Activated CD8-positive, alpha-beta T cell treated with anti-CD3 and anti-CD28 coated beads for 36 hours (primary cell): ENCODE measurements around the gene ARSB. TPM values are rescaled to one million over a fixed set of nuclear protein-coding genes. Genes with fewer than 3 reads are reported as not detected.

Source experiments
- ATAC-seq: fragments of 200-7000 bp; cut with Tn5 transposase; one replicate; pipeline ENCODE4 v1.10.0; 2021; ENCODE audit warnings: mild to moderate bottlenecking, moderate library complexity
- CTCF ChIA-PET: fragments of 350-600 bp; sonication (Branson Sonifier 250); formaldehyde crosslinking; loops from one replicate; lab custom pipeline; 2021; ENCODE audit warnings: antibody characterized with exemption; lab: Charles Lee
- POLR2A ChIA-PET: fragments of 350-600 bp; sonication (Branson Sonifier 250); formaldehyde crosslinking; loops from one replicate; lab custom pipeline; 2021; ENCODE audit warnings: antibody characterized with exemption; lab: Charles Lee
- DNase-seq: peaks from one replicate; pipeline ENCODE4 v3.0.0-alpha.2; 2020
- H3K27ac Mint-ChIP-seq: one replicate; pipeline ENCODE4 v1.8.0; 2021; ENCODE audit warnings: mild to moderate bottlenecking, mixed read lengths
- H3K27me3 Mint-ChIP-seq: one replicate; pipeline ENCODE4 v1.8.0; 2021; ENCODE audit warnings: mixed read lengths
- H3K36me3 Mint-ChIP-seq: one replicate; pipeline ENCODE4 v1.8.0; 2021; ENCODE audit warnings: low read depth, mixed read lengths
- H3K4me1 Mint-ChIP-seq: one replicate; pipeline ENCODE4 v1.8.0; 2021; ENCODE audit warnings: low read depth, mixed read lengths
- H3K4me3 Mint-ChIP-seq: one replicate; pipeline ENCODE4 v1.8.0; 2021; ENCODE audit warnings: mild to moderate bottlenecking, moderate library complexity, mixed read lengths
- H3K9me3 Mint-ChIP-seq: one replicate; pipeline ENCODE4 v1.8.0; 2021; ENCODE audit warnings: mixed read lengths
- CTCF ChIP-seq: fragments of 200-600 bp; IDR thresholded peaks from one replicate; pipeline ENCODE4 v1.8.0; 2022; ENCODE audit warnings: antibody characterized with exemption, mild to moderate bottlenecking
- intact Hi-C: fragments of 100-400 bp; cut with micrococcal nuclease; formaldehyde crosslinking; loops from one replicate; pipeline ENCODE4 v1.10.0; 2022
- total RNA-seq, 2 experiments: library from RNA; stranded (reverse); gene quantifications; one replicate each; pipeline ENCODE4 v1.2.3, GENCODE V29; 2021

Gene ARSB
- total RNA-seq, 2 experiments from 2014 or later = 8.8 to 9.1 TPM

- ATAC-seq (no peak), DNase-seq (no peak)
- H3K36me3 Mint-ChIP-seq = no peaks in the 10 kb centered on the region
- peaks cover under 1% of the 10 kb centered on the region for H3K27me3 Mint-ChIP-seq
- no peak for TF ChIP-seq CTCF
- no peak overlapping the region for H3K4me3 Mint-ChIP-seq
- H3K27ac Mint-ChIP-seq = no peak overlapping the region
- no peaks in the 10 kb centered on the region for H3K9me3 Mint-ChIP-seq
- no peaks in the 10 kb centered on the region for H3K4me1 Mint-ChIP-seq
- intact Hi-C loops = no loop called here
- CTCF ChIA-PET = no interaction called here
- POLR2A ChIA-PET = no interaction called here
Observed at GRCh38 chr5:78750281-78750680, 234.8 kb downstream of the ARSB start.

- no peaks in the 10 kb centered on the region for H3K4me1 Mint-ChIP-seq
- H3K27ac Mint-ChIP-seq = no peak overlapping the region
- ChIA-PET CTCF (no interaction called here), POLR2A (no interaction called here)
- DNase-seq (no peak), ATAC-seq (no peak)
- H3K9me3 Mint-ChIP-seq = no peaks in the 10 kb centered on the region
- intact Hi-C loops = no loop called here
- no peak for TF ChIP-seq CTCF
- no peak overlapping the region for H3K4me3 Mint-ChIP-seq
- peaks cover 4% of the 10 kb centered on the region for H3K27me3 Mint-ChIP-seq
- no peaks in the 10 kb centered on the region for H3K36me3 Mint-ChIP-seq
Observed at GRCh38 chr5:78747705-78748359, 237.3 kb downstream of the ARSB start.

- DNase-seq (no peak), ATAC-seq (no peak)
- no peaks in the 10 kb centered on the region for H3K9me3 Mint-ChIP-seq
- intact Hi-C loops = no loop called here
- no peak overlapping the region for H3K4me3 Mint-ChIP-seq
- H3K27ac Mint-ChIP-seq = no peak overlapping the region
- ChIA-PET POLR2A (no interaction called here), CTCF (no interaction called here)
- H3K36me3 Mint-ChIP-seq = no peaks in the 10 kb centered on the region
- no peaks in the 10 kb centered on the region for H3K4me1 Mint-ChIP-seq
- TF ChIP-seq CTCF = no peak
- peaks cover 4% of the 10 kb centered on the region for H3K27me3 Mint-ChIP-seq
Observed at GRCh38 chr5:78747055-78747454, 238.1 kb downstream of the ARSB start.

GRCh38 chr5:78746021-78746770 is 238.9 kb downstream of the ARSB start:
- ATAC-seq (no peak), DNase-seq (no peak)
- no peak for TF ChIP-seq CTCF
- ChIA-PET CTCF (no interaction called here), POLR2A (no interaction called here)
- Mint-ChIP-seq H3K27ac (no peak overlapping the region), H3K27me3 (peaks cover 4% of the 10 kb centered on the region), H3K4me3 (no peak overlapping the region), H3K4me1 (no peaks in the 10 kb centered on the region), H3K9me3 (no peaks in the 10 kb centered on the region), H3K36me3 (no peaks in the 10 kb centered on the region)
- intact Hi-C loops = no loop called here

GRCh38 chr5:78744951-78745534 is 240.1 kb downstream of the ARSB start:
- CTCF ChIA-PET = no interaction called here
- Mint-ChIP-seq H3K27ac (no peak overlapping the region), H3K9me3 (no peaks in the 10 kb centered on the region), H3K27me3 (peaks cover 4% of the 10 kb centered on the region), H3K36me3 (no peaks in the 10 kb centered on the region), H3K4me3 (no peak overlapping the region), H3K4me1 (no peaks in the 10 kb centered on the region)
- POLR2A ChIA-PET = no interaction called here
- intact Hi-C loops = no loop called here
- DNase-seq = no peak
- no peak for TF ChIP-seq CTCF
- no peak for ATAC-seq
